Kidney (tissue), 14 donors: ENCODE results near the gene MTMR10. TPM values are rescaled to one million over a fixed set of nuclear protein-coding genes. Genes with fewer than 3 reads are reported as not detected.
A peak's percentile ranks its signal among the peaks of the same experiment; 100 is the strongest.

Experiments used
- DNase-seq, 5 donors: peaks; one replicate each; pipeline ENCODE4 v3.0.0-alpha.2; 2013 to 2020
- FAIRE-seq: peaks from 2 replicates; lab custom pipeline; 2012; peaks lifted over from hg19 to GRCh38; lab: Jason Lieb, UNC
- H3K27ac ChIP-seq, 2 donors: one replicate each; pipeline ENCODE4 v1.7.0; 2013; ENCODE audit warnings: low read depth in 2 of 2, low read length in 2 of 2, inconsistent platforms in 1 of 2
- H3K27me3 ChIP-seq: one replicate; pipeline ENCODE4 v1.7.1; 2013; ENCODE audit warnings: low read length, inconsistent platforms; ENCODE audit not compliant: control insufficient read depth, insufficient read depth
- H3K36me3 ChIP-seq, 3 donors: one replicate each; pipeline versions ENCODE4 v1.7.0 to v1.7.1; 2013; ENCODE audit warnings: low read length in 3 of 3, control low read depth in 1 of 3, inconsistent platforms in 1 of 3; ENCODE audit not compliant: insufficient read depth in 3 of 3, control insufficient read depth in 2 of 3
- H3K4me1 ChIP-seq, 3 donors: one replicate each; pipeline versions ENCODE4 v1.7.0 to v1.7.1; 2013; ENCODE audit warnings: low read length in 3 of 3, inconsistent platforms in 1 of 3, low read depth in 1 of 3; ENCODE audit not compliant: control insufficient read depth in 2 of 3, insufficient read depth in 2 of 3
- H3K4me3 ChIP-seq, 3 donors: one replicate each; pipeline versions ENCODE4 v1.7.0 to v1.8.1; 2013; ENCODE audit warnings: low read length in 3 of 3, control low read depth in 1 of 3, inconsistent platforms in 1 of 3
- H3K9ac ChIP-seq, 3 donors: one replicate each; pipeline versions ENCODE4 v1.7.0 to v1.7.1; 2013; ENCODE audit warnings: low read length in 3 of 3, control low read depth in 1 of 3, inconsistent platforms in 1 of 3
- H3K9me3 ChIP-seq, 3 donors: one replicate each; pipeline versions ENCODE4 v1.7.0 to v1.7.1; 2013; ENCODE audit warnings: low read length in 3 of 3, control low read depth in 1 of 3, inconsistent platforms in 1 of 3; ENCODE audit not compliant: control insufficient read depth in 2 of 3, insufficient read depth in 1 of 3
- CTCF ChIP-seq: IDR thresholded peaks from 3 replicates; pipeline ENCODE4 v1.5.1; 2012; ENCODE audit warnings: mild to moderate bottlenecking, moderate library complexity, borderline replicate concordance; ENCODE audit not compliant: insufficient read depth; ENCODE audit errors: extremely low read depth
- intact Hi-C: fragments of 100-400 bp; cut with DNase I; formaldehyde crosslinking; loops from one replicate; pipeline ENCODE4 v1.11.1; 2022
- polyA plus RNA-seq: library from polyadenylated mRNA; stranded (reverse); fragments of 350-450 nt; fragmentation: Illumina TruSeq; extraction: RNeasy Lipid Tissue Mini Kit (QIAGEN cat#74804); gene quantifications from one replicate; pipeline ENCODE4 v1.2.3, GENCODE V29; 2014; ENCODE audit warnings: low read depth, low replicate concordance; ENCODE audit not compliant: insufficient read depth
- total RNA-seq: library from RNA; stranded (reverse); fragmentation: NEBNext Ultra II Directional; extraction: Animal tissue kit (Norgen Biotek cat#: 25700); gene quantifications from one replicate; pipeline ENCODE4 v1.2.1, GENCODE V29; 2021
- donor health status: control.
- donor health status: control.
- donor health status: control.
- donor health status: control.
- donor health status: control.
- donor health status: DM: yes; HTN: yes; CAD: no.
- donor health status: Normal renal cell carcinoma (clear cell type).

MTMR10 gene
- total and polyA plus RNA-seq, 2 donors from 2014 or later: 26.2 to 70.4 TPM

GRCh38 chr15:30929064-30929669, 62.3 kb downstream of the MTMR10 start:
- Histone ChIP-seq H3K4me3 (no peak overlapping the region), H3K27ac (no peak overlapping the region), H3K4me1 (peaks cover 0 to 1% (median 0%) of the 10 kb centered on the region in 3 donors), H3K9me3 (no peaks in the 10 kb centered on the region), H3K27me3 (no peaks in the 10 kb centered on the region), H3K9ac (no peak overlapping the region), H3K36me3 (peaks cover 7 to 44% (median 18%) of the 10 kb centered on the region in 3 donors)
- intact Hi-C loops: no loop called here
- FAIRE-seq: no peak
- TF ChIP-seq CTCF: no peak
- peak in 1 of 5 donors; percentile 26 for DNase-seq

- TF ChIP-seq CTCF: no peak
- no peaks in the 10 kb centered on the region for H3K9me3 ChIP-seq
- peaks cover 10 to 49% (median 18%) of the 10 kb centered on the region in 3 donors for H3K36me3 ChIP-seq
- H3K9ac ChIP-seq: no peak overlapping the region
- H3K4me3 ChIP-seq: no peak overlapping the region
- DNase-seq (no peak), FAIRE-seq (no peak)
- H3K27ac ChIP-seq: no peak overlapping the region
- H3K4me1 ChIP-seq: peaks cover 1 to 11% (median 3%) of the 10 kb centered on the region in 3 donors
- H3K27me3 ChIP-seq: no peaks in the 10 kb centered on the region
- intact Hi-C loops: no loop called here
Measured at GRCh38 chr15:30928076-30928475, 63.4 kb downstream of the MTMR10 start.

GRCh38 chr15:30927148-30927761, 64.2 kb downstream of the MTMR10 start:
- Histone ChIP-seq H3K9me3 (no peaks in the 10 kb centered on the region), H3K9ac (no peak overlapping the region), H3K27me3 (no peaks in the 10 kb centered on the region), H3K36me3 (peaks cover 10 to 52% (median 18%) of the 10 kb centered on the region in 3 donors), H3K4me3 (no peak overlapping the region), H3K27ac (no peak overlapping the region), H3K4me1 (peaks cover 7 to 17% (median 11%) of the 10 kb centered on the region in 3 donors)
- TF ChIP-seq CTCF: no peak
- DNase-seq (no peak), FAIRE-seq (no peak)
- intact Hi-C loops: no loop called here
